ENCODE data around the gene MYO1B. TPM values are rescaled to one million over a fixed set of nuclear protein-coding genes. Genes with fewer than 3 reads are reported as not detected.

MYO1B gene
- total RNA-seq, 2 donors from 2014 or later: 11.6 to 14.7 TPM

DNA sequence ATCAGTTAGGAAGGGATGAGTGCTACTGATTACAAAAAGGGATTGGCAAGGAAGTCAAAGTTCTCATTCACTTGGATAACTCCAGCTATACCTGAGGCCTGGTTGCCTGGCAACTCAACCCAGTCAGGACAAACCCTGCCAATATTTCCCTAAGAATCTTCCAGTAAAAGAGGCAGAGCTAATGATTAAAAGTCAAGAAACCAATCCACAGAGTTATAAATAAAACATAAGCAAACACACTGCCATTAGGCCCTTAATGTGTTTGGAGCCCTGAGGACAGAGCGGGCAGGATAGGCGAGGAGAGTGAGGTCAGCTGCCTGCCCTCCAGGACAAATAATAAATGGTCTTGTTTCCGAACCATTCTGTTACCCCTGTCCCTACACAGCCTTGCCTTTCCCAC is 217.2 kb downstream of the MYO1B start:
- DNase-seq (ENCODE audit: low spot score): no peak
- TF ChIP-seq CTCF (IDR thresholded peaks at IDR 0.05): no peak
- no peak overlapping the region for H3K27ac ChIP-seq
- H3K9me3 ChIP-seq: peaks cover 0 to 10% of the 10 kb centered on the region in 2 donors
- no peaks in the 10 kb centered on the region for H3K27me3 ChIP-seq
- H3K36me3 ChIP-seq: no peaks in the 10 kb centered on the region
- peaks cover 0 to 4% of the 10 kb centered on the region in 2 donors for H3K4me1 ChIP-seq
- H3K4me3 ChIP-seq: no peak overlapping the region

GRCh38 chr2:191463790-191464189 is 218.6 kb downstream of the MYO1B start:
- peaks cover 0 to 4% of the 10 kb centered on the region in 2 donors for H3K4me1 ChIP-seq
- peaks cover 0 to 6% of the 10 kb centered on the region in 2 donors for H3K9me3 ChIP-seq
- DNase-seq (ENCODE audit: low spot score): no peak
- no peak overlapping the region for H3K27ac ChIP-seq
- H3K4me3 ChIP-seq: no peak overlapping the region
- TF ChIP-seq CTCF (IDR thresholded peaks at IDR 0.05): no peak
- H3K36me3 ChIP-seq: no peaks in the 10 kb centered on the region
- no peaks in the 10 kb centered on the region for H3K27me3 ChIP-seq

DNA sequence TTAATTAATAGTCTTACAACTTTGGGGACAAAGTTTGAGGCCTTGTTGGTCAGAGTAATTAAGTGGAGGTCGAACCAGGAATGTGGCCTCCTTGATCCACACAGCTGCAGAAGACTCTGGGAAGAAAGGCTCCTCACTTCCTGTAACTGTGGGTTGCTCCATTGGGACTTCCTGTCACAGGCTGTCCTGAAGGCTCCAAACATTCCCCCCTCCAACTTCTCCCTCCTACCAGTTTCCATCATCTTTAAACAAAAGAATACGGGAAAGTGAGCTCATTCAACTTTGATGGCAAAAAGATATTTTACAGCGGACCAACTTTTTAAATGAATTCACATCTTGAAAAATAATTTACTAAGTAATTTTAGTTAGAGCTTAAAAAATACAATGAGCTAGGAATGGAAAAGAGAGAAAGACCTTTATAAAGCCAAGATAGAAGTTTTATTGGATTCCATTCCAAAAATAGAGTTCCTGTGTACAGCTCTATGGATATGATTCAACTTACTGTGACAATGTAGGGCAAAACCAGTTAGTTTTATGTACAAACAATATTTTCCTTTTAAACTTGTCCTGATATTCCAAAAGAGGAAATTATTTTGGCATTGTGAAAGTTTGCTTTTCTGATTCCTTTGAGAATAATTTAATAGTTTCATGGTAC is 220.7 kb downstream of the MYO1B start:
- peak overlapping the region in 1 of 2 donors; percentile 17 for H3K27ac ChIP-seq
- H3K4me3 ChIP-seq: no peak overlapping the region
- no peak for TF ChIP-seq CTCF (IDR thresholded peaks at IDR 0.05)
- H3K9me3 ChIP-seq: no peaks in the 10 kb centered on the region
- no peak for DNase-seq (ENCODE audit: low spot score)
- peaks cover 0 to 4% of the 10 kb centered on the region in 2 donors for H3K4me1 ChIP-seq
- no peaks in the 10 kb centered on the region for H3K27me3 ChIP-seq
- no peaks in the 10 kb centered on the region for H3K36me3 ChIP-seq

GRCh38 chr2:191467113-191467512 is 221.9 kb downstream of the MYO1B start:
- TF ChIP-seq CTCF (IDR thresholded peaks at IDR 0.05): no peak
- Histone ChIP-seq H3K27me3 (no peaks in the 10 kb centered on the region), H3K36me3 (no peaks in the 10 kb centered on the region), H3K4me1 (peaks cover 0 to 4% of the 10 kb centered on the region in 2 donors), H3K9me3 (no peaks in the 10 kb centered on the region), H3K4me3 (no peak overlapping the region), H3K27ac (no peak overlapping the region)
- DNase-seq (ENCODE audit: low spot score): no peak

DNA sequence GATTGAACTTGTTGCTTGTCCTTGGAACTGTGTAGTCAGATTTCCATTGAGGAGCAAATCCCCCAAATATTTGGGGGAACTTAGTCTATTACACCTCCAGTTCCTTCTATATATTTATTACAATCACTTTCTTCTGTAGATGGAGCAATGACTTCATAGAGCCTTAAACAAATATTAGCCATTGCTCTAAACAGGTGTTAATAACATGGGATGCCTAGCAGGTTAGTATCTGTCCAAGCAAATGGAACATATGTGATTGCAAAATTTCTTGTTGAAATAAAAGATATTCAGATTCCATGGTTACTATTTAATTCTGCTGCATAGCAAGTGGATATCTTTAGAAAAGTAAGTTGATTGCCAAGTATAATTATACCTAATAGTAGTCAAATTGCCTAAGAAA is 225.1 kb downstream of the MYO1B start:
- no peak for DNase-seq (ENCODE audit: low spot score)
- Histone ChIP-seq H3K27ac (no peak overlapping the region), H3K27me3 (no peaks in the 10 kb centered on the region), H3K9me3 (no peaks in the 10 kb centered on the region), H3K36me3 (no peaks in the 10 kb centered on the region), H3K4me1 (peaks cover 0 to 4% of the 10 kb centered on the region in 2 donors), H3K4me3 (no peak overlapping the region)
- no peak for TF ChIP-seq CTCF (IDR thresholded peaks at IDR 0.05)

- Histone ChIP-seq H3K36me3 (no peaks in the 10 kb centered on the region), H3K27me3 (no peaks in the 10 kb centered on the region), H3K4me3 (no peak overlapping the region), H3K27ac (no peak overlapping the region), H3K9me3 (peaks cover 0 to 8% of the 10 kb centered on the region in 2 donors), H3K4me1 (peaks cover 0 to 8% of the 10 kb centered on the region in 2 donors)
- DNase-seq (ENCODE audit: low spot score): no peak
- TF ChIP-seq CTCF (IDR thresholded peaks at IDR 0.05): no peak
These were observed 229.3 kb downstream of the MYO1B start for GRCh38 chr2:191474464-191474863.

Data from right atrium auricular region (tissue), 2 donors.